ENCODE data around the gene MRLN. TPM values are rescaled to one million over a fixed set of nuclear protein-coding genes. Genes with fewer than 3 reads are reported as not detected.

MRLN gene
- total and polyA plus RNA-seq, 2 donors, result 0.47 to 2.0 TPM

GRCh38 chr10:59718257-59718656 lies 35.0 kb downstream of the MRLN start:
- WGBS, result 95% methylated on average over 2 of the region's 2 CpGs
- H3K27ac ChIP-seq (ENCODE audit: low read depth in 1 of 2, low read length in 1 of 2), result no peak overlapping the region
- peaks cover 0 to 2% of the 10 kb centered on the region in 2 donors for H3K27me3 ChIP-seq (ENCODE audit: control insufficient read depth in 2 of 2, insufficient read depth in 1 of 2, low read length in 1 of 2)
- H3K9me3 ChIP-seq (ENCODE audit: control insufficient read depth in 2 of 2, insufficient read depth in 1 of 2, low read length in 1 of 2), result no peaks in the 10 kb centered on the region
- H3K4me1 ChIP-seq (ENCODE audit: control insufficient read depth in 2 of 2, insufficient read depth in 2 of 2, low read length in 2 of 2), result no peaks in the 10 kb centered on the region
- H3K36me3 ChIP-seq (ENCODE audit: control insufficient read depth in 2 of 2, insufficient read depth in 2 of 2, low read length in 1 of 2), result no peaks in the 10 kb centered on the region
- no peak overlapping the region for H3K4me3 ChIP-seq (ENCODE audit: low read length in 2 of 2)
- no peak for DNase-seq (ENCODE audit: low read depth in 6 of 9, low spot score in 9 of 9)

GRCh38 chr10:59713196-59713821 lies 39.9 kb downstream of the MRLN start:
- no peak overlapping the region for H3K27ac ChIP-seq (ENCODE audit: low read depth in 1 of 2, low read length in 1 of 2)
- no peak overlapping the region for H3K4me3 ChIP-seq (ENCODE audit: low read length in 2 of 2)
- WGBS, result 91% methylated on average over 7 of the region's 7 CpGs
- no peaks in the 10 kb centered on the region for H3K9me3 ChIP-seq (ENCODE audit: control insufficient read depth in 2 of 2, insufficient read depth in 1 of 2, low read length in 1 of 2)
- H3K27me3 ChIP-seq (ENCODE audit: control insufficient read depth in 2 of 2, insufficient read depth in 1 of 2, low read length in 1 of 2), result peaks cover 22 to 43% of the 10 kb centered on the region in 2 donors
- no peaks in the 10 kb centered on the region for H3K36me3 ChIP-seq (ENCODE audit: control insufficient read depth in 2 of 2, insufficient read depth in 2 of 2, low read length in 1 of 2)
- peaks cover 5% of the 10 kb centered on the region in 2 donors for H3K4me1 ChIP-seq (ENCODE audit: control insufficient read depth in 2 of 2, insufficient read depth in 2 of 2, low read length in 2 of 2)
- no peak for DNase-seq (ENCODE audit: low read depth in 6 of 9, low spot score in 9 of 9)

- DNase-seq (ENCODE audit: low read depth in 6 of 9, low spot score in 9 of 9), result no peak
- 88% methylated on average over 3 of the region's 3 CpGs for WGBS
- H3K4me3 ChIP-seq (ENCODE audit: low read length in 2 of 2), result no peak overlapping the region
- peaks cover 5% of the 10 kb centered on the region in 2 donors for H3K4me1 ChIP-seq (ENCODE audit: control insufficient read depth in 2 of 2, insufficient read depth in 2 of 2, low read length in 2 of 2)
- peaks cover 24 to 51% of the 10 kb centered on the region in 2 donors for H3K27me3 ChIP-seq (ENCODE audit: control insufficient read depth in 2 of 2, insufficient read depth in 1 of 2, low read length in 1 of 2)
- H3K36me3 ChIP-seq (ENCODE audit: control insufficient read depth in 2 of 2, insufficient read depth in 2 of 2, low read length in 1 of 2), result no peaks in the 10 kb centered on the region
- H3K27ac ChIP-seq (ENCODE audit: low read depth in 1 of 2, low read length in 1 of 2), result no peak overlapping the region
- H3K9me3 ChIP-seq (ENCODE audit: control insufficient read depth in 2 of 2, insufficient read depth in 1 of 2, low read length in 1 of 2), result no peaks in the 10 kb centered on the region
Observed at GRCh38 chr10:59711871-59712494, 41.3 kb downstream of the MRLN start.

- no peak within 1 kb of the TSS for H3K27ac ChIP-seq (ENCODE audit: low read depth in 1 of 2, low read length in 1 of 2)
- H3K4me1 ChIP-seq (ENCODE audit: control insufficient read depth in 2 of 2, insufficient read depth in 2 of 2, low read length in 2 of 2), result peaks cover 5% of the 10 kb centered on the region in 2 donors
- H3K36me3 ChIP-seq (ENCODE audit: control insufficient read depth in 2 of 2, insufficient read depth in 2 of 2, low read length in 1 of 2), result no peaks in the 10 kb centered on the region
- DNase-seq (ENCODE audit: low read depth in 6 of 9, low spot score in 9 of 9), result peak in 6 of 9 donors; percentile 11 to 47 (median 28)
- H3K9me3 ChIP-seq (ENCODE audit: control insufficient read depth in 2 of 2, insufficient read depth in 1 of 2, low read length in 1 of 2), result no peaks in the 10 kb centered on the region
- WGBS, result under 1% methylated on average over 68 of the region's 68 CpGs
- H3K4me3 ChIP-seq (ENCODE audit: low read length in 2 of 2), result peak within 1 kb of the TSS; percentile 27 to 46
- peaks cover 24 to 53% of the 10 kb centered on the region in 2 donors for H3K27me3 ChIP-seq (ENCODE audit: control insufficient read depth in 2 of 2, insufficient read depth in 1 of 2, low read length in 1 of 2)
Observed at GRCh38 chr10:59709395-59710125, 43.7 kb downstream of the MRLN start, which contains the start of gene SLC16A9. TSS of gene SLC16A9 (minus strand) at chr10:59709850. CDS start at chr10:59684291, 25,559 bp downstream.

GRCh38 chr10:59708816-59709394 lies 44.4 kb downstream of the MRLN start:
- H3K36me3 ChIP-seq (ENCODE audit: control insufficient read depth in 2 of 2, insufficient read depth in 2 of 2, low read length in 1 of 2), result no peaks in the 10 kb centered on the region
- H3K4me1 ChIP-seq (ENCODE audit: control insufficient read depth in 2 of 2, insufficient read depth in 2 of 2, low read length in 2 of 2), result peaks cover 5% of the 10 kb centered on the region in 2 donors
- no peak overlapping the region for H3K27ac ChIP-seq (ENCODE audit: low read depth in 1 of 2, low read length in 1 of 2)
- 2% methylated on average over 42 of the region's 42 CpGs for WGBS
- peaks cover 24 to 53% of the 10 kb centered on the region in 2 donors for H3K27me3 ChIP-seq (ENCODE audit: control insufficient read depth in 2 of 2, insufficient read depth in 1 of 2, low read length in 1 of 2)
- H3K9me3 ChIP-seq (ENCODE audit: control insufficient read depth in 2 of 2, insufficient read depth in 1 of 2, low read length in 1 of 2), result no peaks in the 10 kb centered on the region
- H3K4me3 ChIP-seq (ENCODE audit: low read length in 2 of 2), result peak overlapping the region; percentile 27 to 46
- DNase-seq (ENCODE audit: low read depth in 6 of 9, low spot score in 9 of 9), result no peak

GRCh38 chr10:59706851-59707797 lies 46.1 kb downstream of the MRLN start:
- 93% methylated on average over 8 of the region's 8 CpGs for WGBS
- Histone ChIP-seq H3K27me3 (ENCODE audit: control insufficient read depth in 2 of 2, insufficient read depth in 1 of 2, low read length in 1 of 2) (peaks cover 24 to 48% of the 10 kb centered on the region in 2 donors), H3K4me3 (ENCODE audit: low read length in 2 of 2) (no peak overlapping the region), H3K27ac (ENCODE audit: low read depth in 1 of 2, low read length in 1 of 2) (no peak overlapping the region), H3K9me3 (ENCODE audit: control insufficient read depth in 2 of 2, insufficient read depth in 1 of 2, low read length in 1 of 2) (no peaks in the 10 kb centered on the region), H3K36me3 (ENCODE audit: control insufficient read depth in 2 of 2, insufficient read depth in 2 of 2, low read length in 1 of 2) (no peaks in the 10 kb centered on the region), H3K4me1 (ENCODE audit: control insufficient read depth in 2 of 2, insufficient read depth in 2 of 2, low read length in 2 of 2) (peaks cover 5% of the 10 kb centered on the region in 2 donors)
- DNase-seq (ENCODE audit: low read depth in 6 of 9, low spot score in 9 of 9), result no peak

- Histone ChIP-seq H3K4me1 (ENCODE audit: control insufficient read depth in 2 of 2, insufficient read depth in 2 of 2, low read length in 2 of 2) (peaks cover 5% of the 10 kb centered on the region in 2 donors), H3K27ac (ENCODE audit: low read depth in 1 of 2, low read length in 1 of 2) (no peak overlapping the region), H3K9me3 (ENCODE audit: control insufficient read depth in 2 of 2, insufficient read depth in 1 of 2, low read length in 1 of 2) (no peaks in the 10 kb centered on the region), H3K27me3 (ENCODE audit: control insufficient read depth in 2 of 2, insufficient read depth in 1 of 2, low read length in 1 of 2) (peaks cover 21 to 36% of the 10 kb centered on the region in 2 donors), H3K36me3 (ENCODE audit: control insufficient read depth in 2 of 2, insufficient read depth in 2 of 2, low read length in 1 of 2) (no peaks in the 10 kb centered on the region), H3K4me3 (ENCODE audit: low read length in 2 of 2) (no peak overlapping the region)
- DNase-seq (ENCODE audit: low read depth in 6 of 9, low spot score in 9 of 9), result no peak
Observed at GRCh38 chr10:59705931-59706330, 47.3 kb downstream of the MRLN start.

GRCh38 chr10:59704630-59705029 lies 48.6 kb downstream of the MRLN start:
- H3K9me3 ChIP-seq (ENCODE audit: control insufficient read depth in 2 of 2, insufficient read depth in 1 of 2, low read length in 1 of 2), result no peaks in the 10 kb centered on the region

More at GRCh38 chr10:59704630-59705029, 48.6 kb downstream of the MRLN start:
- no peak overlapping the region for H3K4me3 ChIP-seq (ENCODE audit: low read length in 2 of 2)
- H3K27me3 ChIP-seq (ENCODE audit: control insufficient read depth in 2 of 2, insufficient read depth in 1 of 2, low read length in 1 of 2), result peaks cover 15 to 23% of the 10 kb centered on the region in 2 donors
- no peaks in the 10 kb centered on the region for H3K36me3 ChIP-seq (ENCODE audit: control insufficient read depth in 2 of 2, insufficient read depth in 2 of 2, low read length in 1 of 2)
- DNase-seq (ENCODE audit: low read depth in 6 of 9, low spot score in 9 of 9), result no peak
- H3K4me1 ChIP-seq (ENCODE audit: control insufficient read depth in 2 of 2, insufficient read depth in 2 of 2, low read length in 2 of 2), result peaks cover 5% of the 10 kb centered on the region in 2 donors
- H3K27ac ChIP-seq (ENCODE audit: low read depth in 1 of 2, low read length in 1 of 2), result no peak overlapping the region
- 95% methylated on average over 2 of the region's 2 CpGs for WGBS

All from thymus (tissue), 11 donors.